ENCODE results near the gene FARP2. TPM values are rescaled to one million over a fixed set of nuclear protein-coding genes. Genes with fewer than 3 reads are reported as not detected.
A peak's percentile ranks its signal among the peaks of the same experiment; 100 is the strongest.

FARP2 gene
- total and polyA plus RNA-seq, 2 experiments from 2014 or later, result 16.0 to 22.6 TPM

- Histone ChIP-seq H3K36me3 (ENCODE audit: insufficient read depth) (no peaks in the 10 kb centered on the region), H3K4me3 (no peak overlapping the region), H4K20me1 (replicated peaks; ENCODE audit: insufficient read depth) (peaks cover 29% of the 10 kb centered on the region), H3K27me3 (ENCODE audit: insufficient read depth) (no peaks in the 10 kb centered on the region), H3K4me1 (ENCODE audit: insufficient read depth) (peaks cover 22% of the 10 kb centered on the region), H2AFZ (no peak overlapping the region), H3K27ac (ENCODE audit: low read depth) (0 out of 2 replicates have a peak overlapping the region, but pooled peaks have one; percentile 7), H3K79me2 (replicated peaks; ENCODE audit: insufficient read depth) (peaks cover 90% of the 10 kb centered on the region), H3K9me2 (ENCODE audit: insufficient read depth) (no peaks in the 10 kb centered on the region), H3K4me2 (no peak overlapping the region), H3F3A (replicated peaks; ENCODE audit: low read depth) (no peaks in the 10 kb centered on the region)
- Mint-ChIP-seq H3K36me3 (ENCODE audit: low read depth) (no peaks in the 10 kb centered on the region; the same call in 2 of the 3 replicates), H3K9me3 (no peaks in the 10 kb centered on the region), H3K4me3 (no peak overlapping the region; the same call in 2 of the 3 replicates), H3K27me3 (ENCODE audit: insufficient read depth, low read depth, poor library complexity) (peaks cover 10% of the 10 kb centered on the region), H3K4me1 (peaks cover 47% of the 10 kb centered on the region), H3K27ac (no peak overlapping the region; the same call in 1 of the 2 replicates)
- TF ChIP-seq CTCF (conservative IDR thresholded peaks at IDR 0.05; ENCODE audit: low read depth in 2 of 2) (no peak), ZNF331 (CRISPR knock-in tag; IDR thresholded peaks at IDR 0.05; ENCODE audit: low read depth) (no peak), NANOG (IDR thresholded peaks at IDR 0.05; ENCODE audit: borderline replicate concordance) (no peak), ZNF462 (CRISPR knock-in tag; IDR thresholded peaks at IDR 0.05) (no peak), REST (IDR thresholded peaks at IDR 0.05; ENCODE audit: unreplicated experiment) (no peak), JUNB (IDR thresholded peaks at IDR 0.05; ENCODE audit: unreplicated experiment) (no peak), ZNF114 (CRISPR knock-in tag; IDR thresholded peaks at IDR 0.05) (no peak)
- ATAC-seq (no peak), DNase-seq (ENCODE audit: low spot score) (no peak)
These were observed 45.0 kb upstream of the FARP2 start for GRCh38 chr2:241310917-241311566.

Measured in GM23338 (cell line).